Measurements from ENCODE around the gene FAM234B. TPM values are rescaled to one million over a fixed set of nuclear protein-coding genes. Genes with fewer than 3 reads are reported as not detected.

Gene FAM234B
- total and polyA plus RNA-seq, 2 donors (not counting 1 experiment from before 2014, with no cell fraction given) = 2.6 to 8.2 TPM

DNA sequence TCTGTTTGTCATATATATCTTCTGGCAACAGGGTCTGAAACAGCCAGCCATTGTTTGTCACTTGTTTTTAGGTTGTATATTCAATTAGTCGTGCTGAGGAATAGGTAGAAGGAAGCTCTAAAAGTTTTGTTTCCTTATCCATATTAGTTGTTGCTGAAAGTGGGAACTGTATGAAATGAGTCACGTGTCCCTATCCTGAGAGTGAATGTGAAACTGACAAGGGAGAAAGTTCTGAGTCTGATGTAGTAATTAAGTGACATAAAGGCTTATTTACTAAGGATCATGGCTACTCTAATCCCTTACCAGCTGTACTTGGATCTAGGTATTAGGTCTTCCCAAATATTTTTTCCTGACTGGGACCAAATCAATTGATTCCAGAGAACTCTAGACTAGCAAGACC lies 16.4 kb downstream of the FAM234B start:
- H2AFZ ChIP-seq (ENCODE audit: insufficient read depth, low read depth, low read length, poor library complexity, severe bottlenecking) = no peak overlapping the region
- H3K4me1 ChIP-seq (ENCODE audit: control insufficient read depth in 2 of 2, insufficient read depth in 2 of 2, low read length in 2 of 2) = no peaks in the 10 kb centered on the region
- POLR2A ChIA-PET = no interaction called here
- WGBS (ENCODE audit: insufficient coverage) = 100% methylated on average over 1 of the region's 2 CpGs
- DNase-seq = no peak
- H3K27me3 ChIP-seq (replicated peaks in 1 of 4; ENCODE audit: control extremely low read depth in 1 of 4, control insufficient read depth in 3 of 4, insufficient read depth in 4 of 4, low read length in 3 of 4) = no peaks in the 10 kb centered on the region
- H4K20me1 ChIP-seq (ENCODE audit: control insufficient read depth, insufficient read depth, low read length, poor library complexity, severe bottlenecking) = no peaks in the 10 kb centered on the region
- no peaks in the 10 kb centered on the region for H3K27me3 Mint-ChIP-seq
- TF ChIP-seq, protein P1, sequence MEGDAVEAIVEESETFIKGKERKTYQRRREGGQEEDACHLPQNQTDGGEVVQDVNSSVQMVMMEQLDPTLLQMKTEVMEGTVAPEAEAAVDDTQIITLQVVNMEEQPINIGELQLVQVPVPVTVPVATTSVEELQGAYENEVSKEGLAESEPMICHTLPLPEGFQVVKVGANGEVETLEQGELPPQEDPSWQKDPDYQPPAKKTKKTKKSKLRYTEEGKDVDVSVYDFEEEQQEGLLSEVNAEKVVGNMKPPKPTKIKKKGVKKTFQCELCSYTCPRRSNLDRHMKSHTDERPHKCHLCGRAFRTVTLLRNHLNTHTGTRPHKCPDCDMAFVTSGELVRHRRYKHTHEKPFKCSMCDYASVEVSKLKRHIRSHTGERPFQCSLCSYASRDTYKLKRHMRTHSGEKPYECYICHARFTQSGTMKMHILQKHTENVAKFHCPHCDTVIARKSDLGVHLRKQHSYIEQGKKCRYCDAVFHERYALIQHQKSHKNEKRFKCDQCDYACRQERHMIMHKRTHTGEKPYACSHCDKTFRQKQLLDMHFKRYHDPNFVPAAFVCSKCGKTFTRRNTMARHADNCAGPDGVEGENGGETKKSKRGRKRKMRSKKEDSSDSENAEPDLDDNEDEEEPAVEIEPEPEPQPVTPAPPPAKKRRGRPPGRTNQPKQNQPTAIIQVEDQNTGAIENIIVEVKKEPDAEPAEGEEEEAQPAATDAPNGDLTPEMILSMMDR (IDR thresholded peaks at IDR 0.05) = no peak
- TF ChIP-seq EZH2 (IDR thresholded peaks at IDR 0.05; ENCODE audit: borderline replicate concordance, insufficient read depth, low read depth, low read length, poor library complexity, severe bottlenecking) = no peak
- CTCF ChIA-PET = no interaction called here
- H3K27ac Mint-ChIP-seq = no peak overlapping the region
- H3K4me3 Mint-ChIP-seq = no peak overlapping the region
- no peak overlapping the region for H3K27ac ChIP-seq (ENCODE audit: low read length in 2 of 2)
- no peaks in the 10 kb centered on the region for H3K9me3 Mint-ChIP-seq (ENCODE audit: insufficient read depth)
- H3K36me3 ChIP-seq (replicated peaks in 1 of 2; ENCODE audit: control extremely low read depth in 1 of 2, control insufficient read depth in 1 of 2, extremely low read depth in 1 of 2, insufficient read depth in 2 of 2, low read length in 1 of 2) = peaks cover 2 to 28% of the 10 kb centered on the region in 2 experiments
- no peaks in the 10 kb centered on the region for H3K79me2 ChIP-seq (ENCODE audit: control insufficient read depth, insufficient read depth, low read length)
- ATAC-seq (ENCODE audit: low read depth) = no peak
- H3K9me3 ChIP-seq (ENCODE audit: control extremely low read depth in 1 of 3, control insufficient read depth in 2 of 3, insufficient read depth in 1 of 3, low read length in 2 of 3) = no peaks in the 10 kb centered on the region
- no peak overlapping the region for H3K9ac ChIP-seq (ENCODE audit: low read length)
- intact Hi-C loops (cut with micrococcal nuclease) = no loop called here
- H3K4me3 ChIP-seq (ENCODE audit: control extremely low read depth in 1 of 5, extremely low read depth in 1 of 5, insufficient read depth in 1 of 5, low read depth in 2 of 5, low read length in 4 of 5) = no peak overlapping the region
- no peaks in the 10 kb centered on the region for H3K4me1 Mint-ChIP-seq
- no peak overlapping the region for H3K4me2 ChIP-seq (replicated peaks; ENCODE audit: low read depth, low read length, poor library complexity, severe bottlenecking)

DNA sequence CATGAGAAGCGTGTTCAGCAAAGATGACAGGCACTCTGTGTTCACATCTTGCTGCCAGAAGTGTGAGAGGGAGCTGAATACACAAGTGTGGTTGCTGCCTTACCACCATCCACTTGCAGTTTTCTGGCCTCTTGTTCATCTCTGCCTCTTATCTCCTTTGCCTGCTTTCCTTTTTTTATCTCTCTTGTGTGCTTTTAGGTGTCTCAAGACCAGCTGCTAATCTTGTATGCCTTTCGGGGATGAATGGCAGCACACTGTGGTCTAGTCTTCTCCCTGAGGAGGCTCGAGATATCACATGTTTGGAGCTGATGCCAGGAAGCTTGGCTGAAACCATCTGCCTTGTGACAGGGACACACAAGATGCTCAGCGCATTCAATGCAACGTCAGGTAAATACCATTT lies 17.2 kb downstream of the FAM234B start:
- Mint-ChIP-seq H3K27ac (no peak overlapping the region), H3K4me1 (no peaks in the 10 kb centered on the region), H3K4me3 (no peak overlapping the region), H3K27me3 (no peaks in the 10 kb centered on the region), H3K9me3 (ENCODE audit: insufficient read depth) (no peaks in the 10 kb centered on the region)
- Histone ChIP-seq H2AFZ (ENCODE audit: insufficient read depth, low read depth, low read length, poor library complexity, severe bottlenecking) (no peak overlapping the region), H4K20me1 (ENCODE audit: control insufficient read depth, insufficient read depth, low read length, poor library complexity, severe bottlenecking) (no peaks in the 10 kb centered on the region), H3K4me2 (replicated peaks; ENCODE audit: low read depth, low read length, poor library complexity, severe bottlenecking) (no peak overlapping the region), H3K79me2 (ENCODE audit: control insufficient read depth, insufficient read depth, low read length) (no peaks in the 10 kb centered on the region), H3K9me3 (ENCODE audit: control extremely low read depth in 1 of 3, control insufficient read depth in 2 of 3, insufficient read depth in 1 of 3, low read length in 2 of 3) (no peaks in the 10 kb centered on the region), H3K4me3 (ENCODE audit: control extremely low read depth in 1 of 5, extremely low read depth in 1 of 5, insufficient read depth in 1 of 5, low read depth in 2 of 5, low read length in 4 of 5) (no peak overlapping the region), H3K4me1 (ENCODE audit: control insufficient read depth in 2 of 2, insufficient read depth in 2 of 2, low read length in 2 of 2) (no peaks in the 10 kb centered on the region), H3K9ac (ENCODE audit: low read length) (no peak overlapping the region), H3K27ac (ENCODE audit: low read length in 2 of 2) (no peak overlapping the region), H3K36me3 (replicated peaks in 1 of 2; ENCODE audit: control extremely low read depth in 1 of 2, control insufficient read depth in 1 of 2, extremely low read depth in 1 of 2, insufficient read depth in 2 of 2, low read length in 1 of 2) (peaks cover 2 to 27% of the 10 kb centered on the region in 2 experiments), H3K27me3 (replicated peaks in 1 of 4; ENCODE audit: control extremely low read depth in 1 of 4, control insufficient read depth in 3 of 4, insufficient read depth in 4 of 4, low read length in 3 of 4) (no peaks in the 10 kb centered on the region)
- ATAC-seq (ENCODE audit: low read depth) (no peak), DNase-seq (no peak)
- intact Hi-C loops (cut with micrococcal nuclease) = no loop called here
- 90% methylated on average over 2 of the region's 5 CpGs for WGBS (ENCODE audit: insufficient coverage)
- ChIA-PET POLR2A (no interaction called here), CTCF (no interaction called here)
- TF ChIP-seq, protein P1 (IDR thresholded peaks at IDR 0.05) = no peak
- no peak for TF ChIP-seq EZH2 (IDR thresholded peaks at IDR 0.05; ENCODE audit: borderline replicate concordance, insufficient read depth, low read depth, low read length, poor library complexity, severe bottlenecking)
